Raji (cell line): ENCODE data around the gene CBL.

ENCODE experiments used
- POLR2A ChIP-seq: IDR thresholded peaks from 2 replicates; pipeline ENCODE4 v1.6.1; 2011; ENCODE audit warnings: low read depth, low read length, control low read depth; ENCODE audit not compliant: insufficient read depth

The CBL gene

DNA sequence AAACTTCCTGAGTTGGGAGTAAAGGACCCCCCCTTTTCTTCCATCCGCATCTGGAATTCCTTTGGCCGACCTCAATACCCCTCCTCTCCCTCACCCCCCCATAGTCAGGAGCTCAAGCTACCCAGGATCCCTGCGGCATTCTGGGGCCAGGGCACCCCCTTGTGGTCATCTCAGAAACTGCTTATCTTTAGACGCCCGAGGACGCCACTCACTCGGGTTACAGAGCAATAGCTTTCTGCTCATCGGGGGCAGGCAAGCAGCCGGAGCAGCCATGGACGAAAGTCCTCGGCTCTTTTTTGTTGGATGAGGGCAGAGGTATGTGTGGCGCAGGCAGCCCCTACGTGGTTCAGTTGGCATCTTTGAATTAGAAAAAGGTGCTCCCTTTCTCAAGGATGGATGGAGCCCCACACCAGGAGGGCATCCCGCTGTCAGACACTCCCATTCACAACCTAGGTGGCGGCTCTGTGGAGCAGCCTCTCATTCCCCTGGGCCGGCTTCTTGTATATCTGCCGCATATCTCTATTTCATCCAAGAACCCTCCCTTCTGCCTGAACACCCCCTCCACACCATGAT is 132.3 kb downstream of the CBL start:
- TF ChIP-seq POLR2A = no peak

GRCh38 chr11:119338965-119339588 is 132.9 kb downstream of the CBL start:
- no peak for TF ChIP-seq POLR2A

DNA sequence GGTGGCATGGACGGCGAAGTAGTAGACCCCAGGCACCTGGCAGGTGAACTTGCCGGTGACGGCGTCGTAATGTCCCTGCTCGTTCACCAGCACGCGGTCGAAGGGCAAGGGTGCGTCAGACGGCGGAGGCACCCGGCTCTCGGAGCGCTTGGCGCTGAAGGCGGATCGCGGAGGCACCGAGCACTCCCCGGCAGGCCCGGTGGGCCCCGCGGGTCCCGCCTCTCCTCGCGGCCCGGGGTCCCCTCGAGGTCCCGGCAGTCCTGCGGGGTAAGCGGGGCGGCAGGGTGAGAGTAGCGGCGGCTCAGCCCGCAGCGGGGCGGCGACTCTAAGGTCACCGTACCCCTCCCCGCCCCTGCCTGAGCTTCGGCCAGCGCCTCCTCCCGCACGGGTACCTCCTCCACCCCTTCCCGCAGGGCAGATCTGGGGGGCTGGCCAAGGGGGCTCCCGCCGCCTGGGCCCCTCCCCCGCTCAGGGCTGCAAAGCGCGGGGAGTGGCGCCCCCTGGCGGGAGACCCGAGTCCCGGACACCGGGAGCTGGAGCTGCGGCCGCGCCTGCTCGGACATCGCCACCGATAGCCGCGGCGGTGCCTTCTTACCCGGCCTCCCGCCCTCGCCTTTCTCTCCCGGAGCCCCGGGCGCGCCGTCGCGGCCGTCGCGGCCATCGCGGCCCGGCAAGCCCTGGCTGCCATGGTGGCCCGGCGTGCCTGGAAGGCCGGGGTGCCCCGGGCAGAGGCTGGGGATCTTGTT is 133.6 kb downstream of the CBL start:
- no peak for TF ChIP-seq POLR2A

- TF ChIP-seq POLR2A = no peak
These were observed 134.4 kb downstream of the CBL start, which contains the start of gene C1QTNF5 for GRCh38 chr11:119340335-119341221. C1QTNF5 (minus strand) TSS chr11:119340883; CDS start chr11:119340397, 486 bp downstream.

GRCh38 chr11:119341222-119342022 is 135.3 kb downstream of the CBL start:
- no peak for TF ChIP-seq POLR2A

- no peak for TF ChIP-seq POLR2A
These were observed 135.8 kb downstream of the CBL start for GRCh38 chr11:119342023-119342300.

GRCh38 chr11:119342362-119343130 is 136.4 kb downstream of the CBL start:
- TF ChIP-seq POLR2A = no peak

- TF ChIP-seq POLR2A = no peak
These were observed 137.6 kb downstream of the CBL start for GRCh38 chr11:119343726-119344125.

GRCh38 chr11:119344291-119345010 is 138.3 kb downstream of the CBL start:
- TF ChIP-seq POLR2A = no peak

DNA sequence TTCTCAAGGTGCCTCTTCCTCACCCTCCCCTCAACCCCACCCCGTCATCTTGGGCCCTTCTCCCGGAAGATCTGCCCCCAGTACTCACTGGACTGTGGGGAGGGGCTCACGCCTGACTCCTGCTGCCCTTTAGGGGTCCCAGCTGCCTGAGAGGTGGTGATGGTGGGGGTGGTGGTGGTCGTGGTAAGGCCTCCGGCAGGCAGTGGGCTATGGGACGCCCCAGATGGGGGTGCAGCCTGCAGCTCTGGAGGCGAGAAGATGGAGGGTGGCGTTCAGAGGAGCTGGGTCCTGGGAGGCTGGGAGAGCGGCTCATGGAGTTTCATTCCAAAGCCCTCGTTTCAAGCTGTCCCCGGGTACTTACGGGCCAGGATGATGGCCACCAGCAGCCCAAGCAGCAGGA is 139.5 kb downstream of the CBL start:
- TF ChIP-seq POLR2A = no peak

DNA sequence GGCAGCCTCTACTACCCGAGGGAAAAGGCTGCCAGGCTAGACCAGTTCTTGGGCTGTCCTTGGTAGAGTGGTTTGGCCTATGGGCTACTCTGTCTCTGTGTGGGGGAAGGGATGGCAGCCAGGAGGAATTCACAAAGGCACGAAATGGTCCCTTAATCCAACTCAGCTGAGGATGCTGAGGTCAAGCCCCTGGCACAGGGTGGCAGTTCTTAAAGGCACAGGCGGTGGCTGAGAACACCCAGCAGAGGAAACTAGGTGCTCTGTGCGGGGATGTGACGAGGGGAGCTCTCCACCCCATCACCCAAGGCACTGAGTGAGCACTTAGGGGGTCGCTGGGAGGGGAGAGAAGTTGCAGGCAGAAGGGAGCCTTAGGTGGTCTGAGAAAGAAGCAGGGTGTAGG is 140.5 kb downstream of the CBL start, which contains the start of gene MFRP:
TSS of gene MFRP (minus strand) at position 101 of the 400 bp plus-strand sequence. CDS start 192 bp downstream, outside the sequence.
- no peak for TF ChIP-seq POLR2A

DNA sequence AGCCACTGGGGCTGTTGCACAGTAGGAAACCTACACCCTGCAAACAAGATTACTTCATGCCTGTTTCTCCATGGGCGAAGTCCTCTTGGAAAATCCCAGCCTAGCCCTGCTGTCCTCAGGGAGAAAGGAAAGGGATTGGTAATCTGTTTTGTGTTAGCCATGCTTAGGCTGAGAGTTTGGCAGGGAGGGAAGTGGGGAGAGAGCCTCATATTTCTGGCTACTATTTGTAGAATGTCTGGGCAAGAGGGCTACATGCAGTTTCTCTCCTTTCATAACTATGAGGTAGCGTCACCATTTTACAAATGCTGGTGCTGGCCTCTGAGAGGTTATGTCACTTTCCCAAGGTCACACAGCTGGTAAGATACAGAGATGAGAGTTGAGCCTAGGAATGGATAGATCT is 141.1 kb downstream of the CBL start:
- TF ChIP-seq POLR2A = no peak

- TF ChIP-seq POLR2A = no peak
These were observed 141.9 kb downstream of the CBL start for GRCh38 chr11:119347940-119348605.

DNA sequence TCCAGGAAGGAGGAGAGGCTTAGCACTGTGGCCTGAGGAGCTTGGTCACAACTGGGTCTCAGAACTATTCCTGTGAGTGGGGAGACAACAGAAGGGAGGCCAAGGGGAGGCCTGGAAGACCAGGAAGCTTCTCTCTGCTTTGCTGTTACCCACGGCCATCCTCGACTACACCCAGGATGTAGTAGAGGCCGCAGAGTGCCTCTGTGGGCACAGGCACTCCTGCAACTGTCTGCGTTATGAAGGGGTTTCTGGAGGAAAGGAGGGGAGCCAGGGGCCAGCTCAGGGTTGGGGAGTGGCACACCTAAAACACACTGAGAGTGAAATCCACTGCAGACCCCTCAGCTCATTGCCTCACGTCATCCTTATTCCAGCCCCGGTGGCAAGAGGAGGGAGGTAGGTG is 144.2 kb downstream of the CBL start:
- no peak for TF ChIP-seq POLR2A
